ENCODE results near the gene TLE3.

TLE3 gene

DNA sequence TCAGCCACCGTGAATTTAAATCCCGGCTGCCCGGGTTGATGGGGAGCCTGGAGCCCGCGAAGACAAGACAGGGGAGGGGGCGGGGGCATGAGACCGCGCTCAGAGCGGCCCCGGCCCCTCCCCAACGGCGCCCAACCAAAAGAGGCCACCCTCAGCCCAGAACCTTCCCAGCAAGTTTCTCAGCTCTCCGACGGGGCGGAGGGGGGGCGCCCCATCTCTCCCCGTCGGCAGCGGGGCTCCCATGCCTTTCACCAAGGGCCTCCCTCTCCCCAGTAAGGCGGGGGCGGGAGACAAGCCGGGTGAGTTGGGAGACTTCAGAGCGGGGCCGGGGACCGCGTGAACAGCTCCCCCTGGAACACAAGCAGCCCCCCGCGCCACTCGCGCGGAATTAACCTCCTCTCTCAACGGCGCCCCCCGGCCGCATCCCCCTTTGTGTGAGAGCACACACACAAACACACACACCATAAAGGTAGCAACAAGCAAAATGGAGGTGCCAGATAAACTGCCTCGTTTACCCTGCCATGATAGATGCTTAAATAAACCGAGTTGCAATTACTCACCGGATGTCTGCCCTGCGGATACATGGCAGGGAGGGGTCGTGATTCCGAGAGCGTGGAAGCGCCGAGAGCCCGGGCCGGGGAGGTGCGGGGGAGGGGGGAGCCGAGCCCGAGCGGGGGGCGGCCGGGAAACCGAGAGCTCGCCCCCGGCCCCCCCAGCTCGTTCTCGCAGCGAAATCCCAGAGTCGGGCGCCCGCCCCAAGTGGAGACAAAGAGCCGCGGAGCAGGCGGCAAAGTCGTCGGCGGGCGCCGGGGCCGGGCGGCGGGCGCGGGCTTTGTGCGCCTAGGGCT lies 1.3 kb downstream of the TLE3 start:
- H3K9me3 ChIP-seq (ENCODE audit: control insufficient read depth, low read depth, low read length) = no peaks in the 10 kb centered on the region
- peaks cover 48% of the 10 kb centered on the region for H3K4me1 ChIP-seq (ENCODE audit: control insufficient read depth, low read depth, low read length)
- peak overlapping the region; percentile 95 for H3K9ac ChIP-seq (ENCODE audit: low read length)
- peaks cover 27% of the 10 kb centered on the region for H3K36me3 ChIP-seq (ENCODE audit: control insufficient read depth, low read depth, low read length)
- H3K27me3 ChIP-seq (ENCODE audit: control insufficient read depth, insufficient read depth, low read length) = peaks cover 33% of the 10 kb centered on the region
- peak overlapping the region; percentile 90 for H3K4me3 ChIP-seq (ENCODE audit: low read length)
- peak overlapping the region; percentile 78 for H3K27ac ChIP-seq (ENCODE audit: low read length)

DNA sequence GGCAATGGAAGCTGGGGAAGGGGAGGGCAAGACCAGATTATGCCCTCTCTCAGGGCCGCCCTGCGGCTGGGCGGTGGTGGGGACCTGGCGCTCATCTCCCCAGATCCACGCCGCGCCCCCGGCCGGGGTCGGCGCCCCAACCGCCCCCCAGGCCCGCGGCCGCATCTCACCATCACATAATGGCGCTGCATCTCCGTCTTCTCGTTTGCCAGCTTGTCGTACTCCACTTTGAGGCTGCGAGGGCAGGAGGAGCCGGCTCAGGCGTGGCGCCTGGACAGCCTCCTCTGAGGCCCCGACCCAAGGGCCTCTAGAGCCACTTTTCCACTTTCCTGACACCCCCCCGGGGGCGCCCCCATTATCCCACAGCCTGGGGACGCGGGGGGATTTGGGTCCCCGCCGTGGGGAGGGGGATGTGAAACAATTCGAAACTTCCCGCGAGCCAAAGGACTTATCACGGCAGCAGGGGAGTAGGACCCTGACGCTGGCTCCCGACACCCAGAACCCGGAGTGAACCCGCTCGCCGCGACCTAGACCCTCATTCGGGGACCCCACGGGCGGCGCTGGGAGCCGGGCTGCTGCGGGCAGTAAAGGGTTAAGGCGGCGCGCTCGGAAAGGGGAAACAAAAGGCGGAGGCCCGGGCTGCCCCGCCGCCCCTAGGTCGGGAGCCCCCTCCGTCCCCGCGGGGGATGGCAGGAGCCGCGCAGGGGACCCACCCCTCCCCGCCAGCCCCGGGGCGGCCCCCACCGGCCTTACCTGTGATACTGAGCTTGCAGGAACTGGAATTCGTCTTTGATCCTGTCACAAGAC lies 2.1 kb downstream of the TLE3 start:
- peak overlapping the region; percentile 95 for H3K9ac ChIP-seq (ENCODE audit: low read length)
- no peak overlapping the region for H3K27ac ChIP-seq (ENCODE audit: low read length)
- H3K9me3 ChIP-seq (ENCODE audit: control insufficient read depth, low read depth, low read length) = no peaks in the 10 kb centered on the region
- peaks cover 53% of the 10 kb centered on the region for H3K4me1 ChIP-seq (ENCODE audit: control insufficient read depth, low read depth, low read length)
- peak overlapping the region; percentile 90 for H3K4me3 ChIP-seq (ENCODE audit: low read length)
- peaks cover 35% of the 10 kb centered on the region for H3K36me3 ChIP-seq (ENCODE audit: control insufficient read depth, low read depth, low read length)
- peaks cover 36% of the 10 kb centered on the region for H3K27me3 ChIP-seq (ENCODE audit: control insufficient read depth, insufficient read depth, low read length)

DNA sequence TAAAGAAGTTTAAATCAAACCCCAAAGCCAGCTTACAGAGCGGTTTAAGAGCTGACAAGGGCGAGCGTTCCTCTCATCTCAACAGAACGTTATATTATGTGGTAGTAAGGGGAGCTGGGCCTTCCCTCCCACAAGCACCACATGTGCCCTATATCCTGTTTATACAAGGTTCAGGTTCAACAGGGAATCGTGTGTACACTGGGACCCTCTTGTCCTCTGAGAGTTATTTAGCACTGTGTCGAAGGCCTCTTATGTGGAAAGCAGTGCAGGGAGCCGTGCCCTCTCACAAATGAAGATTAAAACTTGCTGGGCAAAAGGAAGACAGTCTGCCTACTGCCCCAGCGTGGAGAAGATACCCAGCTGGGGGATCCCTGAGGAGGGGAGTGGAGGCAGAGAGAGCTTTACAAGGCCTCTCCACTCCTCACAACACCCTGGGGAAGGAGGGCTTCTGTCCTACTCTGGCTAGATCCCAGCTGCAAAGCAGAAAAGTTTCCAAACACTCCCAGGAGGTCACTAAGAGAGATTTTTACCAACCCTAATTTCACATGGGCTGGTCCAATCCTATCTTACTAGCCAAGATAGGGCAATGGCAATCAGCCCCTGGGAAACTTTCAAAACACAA lies 2.9 kb downstream of the TLE3 start:
- Histone ChIP-seq H3K27me3 (ENCODE audit: control insufficient read depth, insufficient read depth, low read length) (peaks cover 33% of the 10 kb centered on the region), H3K36me3 (ENCODE audit: control insufficient read depth, low read depth, low read length) (peaks cover 37% of the 10 kb centered on the region), H3K4me3 (ENCODE audit: low read length) (peak overlapping the region; percentile 90), H3K9me3 (ENCODE audit: control insufficient read depth, low read depth, low read length) (no peaks in the 10 kb centered on the region), H3K9ac (ENCODE audit: low read length) (peak overlapping the region; percentile 95), H3K27ac (ENCODE audit: low read length) (no peak overlapping the region), H3K4me1 (ENCODE audit: control insufficient read depth, low read depth, low read length) (peaks cover 59% of the 10 kb centered on the region)

DNA sequence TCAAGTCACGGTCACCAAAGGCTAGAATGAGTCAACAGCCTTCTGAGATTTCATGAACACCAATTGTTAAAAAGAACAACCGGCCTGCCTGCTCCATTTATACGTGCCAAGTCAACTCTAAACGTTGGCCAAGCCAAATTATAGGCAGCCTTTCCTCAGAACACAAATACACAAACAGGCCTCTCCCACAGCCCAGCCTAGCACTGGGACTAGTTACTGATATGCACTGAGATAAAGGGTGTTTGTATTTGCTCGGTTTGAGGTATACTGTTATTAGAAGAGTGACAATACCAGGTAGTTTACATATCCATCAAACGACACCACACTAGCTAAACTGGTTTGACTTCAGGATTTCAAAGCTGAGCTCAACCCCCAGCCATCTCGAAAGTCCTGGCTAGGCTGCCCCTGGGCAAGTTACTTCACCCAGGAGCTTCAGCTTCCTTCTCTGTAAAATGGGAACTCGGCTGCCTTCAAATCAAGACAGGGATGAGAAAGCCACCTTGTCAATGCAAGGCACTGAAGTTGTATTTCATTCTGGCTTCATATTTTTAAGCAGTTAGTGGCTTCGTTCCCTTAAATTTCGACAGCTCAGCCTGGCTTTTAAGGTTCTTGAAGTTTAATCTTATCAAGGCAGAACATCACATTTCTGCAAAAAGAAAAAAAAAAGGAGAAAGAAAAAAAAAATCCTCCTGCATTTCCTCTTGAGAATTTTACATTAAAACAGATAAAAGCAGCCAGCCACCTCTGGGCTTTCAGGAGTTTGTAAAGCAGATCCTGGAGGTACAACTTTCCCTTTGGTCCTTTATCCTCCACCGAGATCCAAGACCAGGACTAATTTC lies 4.0 kb downstream of the TLE3 start:
- H3K9ac ChIP-seq (ENCODE audit: low read length) = no peak overlapping the region
- peaks cover 69% of the 10 kb centered on the region for H3K4me1 ChIP-seq (ENCODE audit: control insufficient read depth, low read depth, low read length)
- H3K4me3 ChIP-seq (ENCODE audit: low read length) = peak overlapping the region; percentile 90
- H3K27me3 ChIP-seq (ENCODE audit: control insufficient read depth, insufficient read depth, low read length) = peaks cover 33% of the 10 kb centered on the region
- H3K9me3 ChIP-seq (ENCODE audit: control insufficient read depth, low read depth, low read length) = no peaks in the 10 kb centered on the region
- no peak overlapping the region for H3K27ac ChIP-seq (ENCODE audit: low read length)
- H3K36me3 ChIP-seq (ENCODE audit: control insufficient read depth, low read depth, low read length) = peaks cover 37% of the 10 kb centered on the region

DNA sequence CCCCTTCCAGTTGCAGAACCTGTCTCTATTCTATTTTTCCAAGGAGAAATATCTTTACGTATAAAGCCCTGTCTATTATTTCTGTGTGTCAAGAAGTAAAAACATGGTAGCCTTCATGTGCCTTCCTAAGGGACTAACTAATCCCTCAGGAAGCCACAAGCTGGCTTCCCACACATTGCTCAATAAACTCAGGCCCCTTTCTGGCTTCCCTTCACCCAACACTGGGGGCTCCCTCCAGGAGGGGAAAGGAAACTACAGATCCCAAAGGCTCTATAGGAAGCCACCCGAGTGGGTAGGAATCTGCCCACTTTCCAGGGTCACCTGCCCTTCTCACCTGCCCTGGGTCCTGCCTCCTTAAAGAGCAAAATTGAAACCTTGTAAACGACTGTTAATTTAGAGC lies 4.6 kb downstream of the TLE3 start:
- peaks cover 37% of the 10 kb centered on the region for H3K36me3 ChIP-seq (ENCODE audit: control insufficient read depth, low read depth, low read length)
- H3K4me3 ChIP-seq (ENCODE audit: low read length) = peak overlapping the region; percentile 90
- no peak overlapping the region for H3K9ac ChIP-seq (ENCODE audit: low read length)
- H3K27ac ChIP-seq (ENCODE audit: low read length) = no peak overlapping the region
- H3K27me3 ChIP-seq (ENCODE audit: control insufficient read depth, insufficient read depth, low read length) = peaks cover 33% of the 10 kb centered on the region
- H3K9me3 ChIP-seq (ENCODE audit: control insufficient read depth, low read depth, low read length) = no peaks in the 10 kb centered on the region
- H3K4me1 ChIP-seq (ENCODE audit: control insufficient read depth, low read depth, low read length) = peaks cover 69% of the 10 kb centered on the region

DNA sequence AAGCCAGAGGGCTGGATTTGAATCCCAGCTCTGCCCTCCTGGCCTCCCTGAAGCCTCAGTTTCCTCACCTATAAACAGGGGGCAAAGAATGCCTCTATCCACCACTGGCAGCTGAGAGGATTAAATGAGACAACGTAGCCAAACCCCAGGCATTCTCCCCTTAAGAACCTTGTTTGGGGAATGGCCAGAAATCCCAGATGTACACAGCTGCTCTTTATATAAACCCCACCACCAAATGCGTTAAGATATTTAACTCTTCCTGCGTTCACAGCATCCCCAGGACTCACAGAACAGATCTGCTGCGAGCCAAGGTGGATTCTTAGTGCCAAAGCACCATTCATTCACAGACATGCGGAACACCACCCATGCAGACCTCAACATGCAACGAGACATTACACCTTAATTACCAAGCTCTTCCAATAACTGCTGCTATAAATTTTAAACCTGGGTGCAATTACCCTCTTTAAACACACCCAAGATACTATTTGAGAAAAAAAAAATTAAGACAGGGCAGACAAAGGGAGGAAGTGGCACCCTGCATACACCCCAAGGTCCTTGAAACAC lies 5.2 kb downstream of the TLE3 start:
- Histone ChIP-seq H3K9ac (ENCODE audit: low read length) (no peak overlapping the region), H3K4me1 (ENCODE audit: control insufficient read depth, low read depth, low read length) (peaks cover 74% of the 10 kb centered on the region), H3K27me3 (ENCODE audit: control insufficient read depth, insufficient read depth, low read length) (peaks cover 33% of the 10 kb centered on the region), H3K9me3 (ENCODE audit: control insufficient read depth, low read depth, low read length) (no peaks in the 10 kb centered on the region), H3K27ac (ENCODE audit: low read length) (no peak overlapping the region), H3K36me3 (ENCODE audit: control insufficient read depth, low read depth, low read length) (peaks cover 42% of the 10 kb centered on the region), H3K4me3 (ENCODE audit: low read length) (peak overlapping the region; percentile 90)

DNA sequence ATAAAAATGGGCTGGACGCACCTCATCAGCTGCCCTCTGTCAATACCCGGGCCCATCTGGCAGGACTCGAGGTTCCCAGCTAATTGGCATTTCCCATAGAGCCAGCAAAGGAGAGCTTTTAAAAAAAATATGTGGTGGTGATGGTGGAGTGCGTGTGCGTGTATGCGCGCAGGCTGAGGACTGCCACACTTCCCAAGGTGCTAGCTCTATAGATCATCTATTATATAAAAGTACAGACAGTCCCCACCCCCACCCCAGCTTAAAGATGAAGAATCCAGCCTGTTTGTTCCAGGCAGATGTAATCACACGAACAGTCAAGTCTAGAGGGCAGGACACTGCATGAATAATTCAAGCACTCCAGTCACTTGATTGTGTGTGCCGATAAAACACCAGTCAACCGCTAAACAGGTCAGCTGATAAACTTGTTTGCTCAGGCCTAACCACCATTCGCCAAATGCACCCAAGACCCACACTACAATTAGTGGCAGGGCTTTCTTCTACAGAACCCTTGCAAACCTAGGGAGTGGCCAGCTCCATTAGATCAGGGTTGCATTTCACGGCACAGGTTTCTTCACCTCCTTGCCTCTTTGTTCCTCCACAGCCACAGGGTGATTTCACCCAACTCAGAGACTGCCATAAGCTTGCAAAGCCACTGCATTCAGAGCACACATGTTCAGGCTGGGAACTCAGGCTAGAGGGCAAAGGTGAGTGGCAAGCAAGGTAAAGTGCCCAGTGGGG lies 5.8 kb downstream of the TLE3 start:
- no peak overlapping the region for H3K4me3 ChIP-seq (ENCODE audit: low read length)
- no peaks in the 10 kb centered on the region for H3K9me3 ChIP-seq (ENCODE audit: control insufficient read depth, low read depth, low read length)
- H3K4me1 ChIP-seq (ENCODE audit: control insufficient read depth, low read depth, low read length) = peaks cover 76% of the 10 kb centered on the region

DNA sequence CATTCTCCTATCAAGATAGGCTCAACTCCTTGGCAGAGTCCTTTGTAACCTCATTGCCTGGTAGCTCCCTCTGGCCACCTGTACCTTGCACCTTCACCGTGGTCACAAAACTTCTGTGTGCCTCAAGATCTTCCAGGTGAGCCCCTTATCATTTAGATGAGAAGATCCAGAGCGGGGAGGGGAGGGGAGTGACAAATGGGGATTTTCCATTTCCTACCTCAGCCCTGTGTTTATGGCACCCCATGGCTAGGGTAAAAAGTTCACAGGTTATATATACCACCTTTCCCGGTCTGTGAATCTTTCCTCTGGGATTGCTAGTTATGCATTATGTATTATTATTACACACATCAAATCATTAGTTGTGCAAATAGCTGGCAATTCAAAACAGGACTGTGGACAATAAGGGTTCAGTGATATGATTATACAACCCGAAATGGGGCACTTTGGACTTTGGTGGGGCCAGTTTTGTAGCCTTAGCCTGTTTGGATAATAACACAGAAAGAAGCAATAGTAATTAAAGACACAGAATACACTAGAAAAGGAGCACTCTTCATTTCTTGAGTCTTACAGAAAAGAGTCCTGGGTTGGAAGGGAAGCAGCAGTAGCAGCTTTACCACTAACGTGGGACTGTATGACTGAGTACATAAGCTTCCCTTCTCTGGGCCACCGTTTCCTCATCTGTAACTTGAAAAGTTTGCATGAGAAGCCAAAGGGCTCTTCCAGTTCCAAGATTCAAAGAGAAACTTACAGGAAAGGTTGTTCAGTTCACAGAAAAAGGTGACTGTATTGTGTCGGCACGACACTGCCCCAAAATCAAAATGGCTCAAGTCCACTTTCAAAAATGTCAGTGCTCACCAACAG lies 7.1 kb downstream of the TLE3 start:
- Histone ChIP-seq H3K4me3 (ENCODE audit: low read length) (peak overlapping the region; percentile 21), H3K27ac (ENCODE audit: low read length) (no peak overlapping the region), H3K36me3 (ENCODE audit: control insufficient read depth, low read depth, low read length) (peaks cover 45% of the 10 kb centered on the region)

More for the DNA sequence above, 5.8 kb downstream of the TLE3 start:
- Histone ChIP-seq H3K27ac (ENCODE audit: low read length) (no peak overlapping the region), H3K36me3 (ENCODE audit: control insufficient read depth, low read depth, low read length) (peaks cover 45% of the 10 kb centered on the region), H3K9ac (ENCODE audit: low read length) (no peak overlapping the region), H3K27me3 (ENCODE audit: control insufficient read depth, insufficient read depth, low read length) (peaks cover 33% of the 10 kb centered on the region)

DNA sequence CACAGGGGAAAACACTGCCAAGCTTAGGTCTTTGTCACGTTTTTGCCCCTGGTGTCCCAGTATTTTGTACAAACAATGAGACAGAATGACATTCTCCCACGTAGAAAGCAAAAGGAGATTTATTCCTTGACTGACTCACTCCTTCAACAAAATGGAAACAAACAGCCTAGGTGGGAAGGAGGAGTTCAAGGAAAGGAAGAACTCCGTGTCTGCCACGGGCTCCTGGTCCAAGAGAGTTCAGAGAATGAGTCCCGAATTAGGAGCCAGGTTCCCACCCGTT lies 8.1 kb downstream of the TLE3 start:
- peaks cover 41% of the 10 kb centered on the region for H3K36me3 ChIP-seq (ENCODE audit: control insufficient read depth, low read depth, low read length)
- no peaks in the 10 kb centered on the region for H3K9me3 ChIP-seq (ENCODE audit: control insufficient read depth, low read depth, low read length)
- peaks cover 26% of the 10 kb centered on the region for H3K27me3 ChIP-seq (ENCODE audit: control insufficient read depth, insufficient read depth, low read length)
- no peak overlapping the region for H3K4me3 ChIP-seq (ENCODE audit: low read length)
- H3K9ac ChIP-seq (ENCODE audit: low read length) = no peak overlapping the region
- H3K27ac ChIP-seq (ENCODE audit: low read length) = no peak overlapping the region
- H3K4me1 ChIP-seq (ENCODE audit: control insufficient read depth, low read depth, low read length) = peaks cover 71% of the 10 kb centered on the region

More for the DNA sequence above, 7.1 kb downstream of the TLE3 start:
- Histone ChIP-seq H3K9ac (ENCODE audit: low read length) (no peak overlapping the region), H3K27me3 (ENCODE audit: control insufficient read depth, insufficient read depth, low read length) (peaks cover 33% of the 10 kb centered on the region), H3K9me3 (ENCODE audit: control insufficient read depth, low read depth, low read length) (no peaks in the 10 kb centered on the region), H3K4me1 (ENCODE audit: control insufficient read depth, low read depth, low read length) (peaks cover 76% of the 10 kb centered on the region)

Data from iPS-18a (cell line).